Hematopoietic multipotent progenitor cell treated with erythropoietin and hydrocortisone succinate and interleukin-3 and kit ligand, for 6 days (in vitro differentiated cells): ENCODE data around the gene RTL1.

Source experiments
- DNase-seq: peaks from one replicate; pipeline ENCODE4 v3.0.0-alpha.2; 2015

RTL1 gene

GRCh38 chr14:100845341-100845740 lies 58.2 kb downstream of the RTL1 start:
- DNase-seq = no peak

- DNase-seq = no peak
Observed at GRCh38 chr14:100844846-100845245, 58.7 kb downstream of the RTL1 start.

GRCh38 chr14:100844421-100844820 lies 59.1 kb downstream of the RTL1 start:
- DNase-seq = no peak

- DNase-seq = no peak
Observed at GRCh38 chr14:100844082-100844408, 59.5 kb downstream of the RTL1 start.

- no peak for DNase-seq
Observed at GRCh38 chr14:100842799-100843198, 60.7 kb downstream of the RTL1 start.

- no peak for DNase-seq
Observed at GRCh38 chr14:100841761-100842403, 61.6 kb downstream of the RTL1 start.

GRCh38 chr14:100841066-100841760 lies 62.3 kb downstream of the RTL1 start:
- DNase-seq = no peak

- no peak for DNase-seq
Observed at GRCh38 chr14:100840286-100841065, 63.0 kb downstream of the RTL1 start.

- DNase-seq = no peak
Observed at GRCh38 chr14:100839681-100840111, 63.8 kb downstream of the RTL1 start.

GRCh38 chr14:100839315-100839585 lies 64.3 kb downstream of the RTL1 start:
- no peak for DNase-seq

- no peak for DNase-seq
Observed at GRCh38 chr14:100838493-100839314, 64.8 kb downstream of the RTL1 start.

GRCh38 chr14:100837805-100838350 lies 65.6 kb downstream of the RTL1 start:
- DNase-seq = no peak

GRCh38 chr14:100836941-100837804 lies 66.3 kb downstream of the RTL1 start:
- no peak for DNase-seq

- no peak for DNase-seq
Observed at GRCh38 chr14:100836311-100836805, 67.2 kb downstream of the RTL1 start.

GRCh38 chr14:100835548-100836310 lies 67.8 kb downstream of the RTL1 start:
- no peak for DNase-seq

- no peak for DNase-seq
Observed at GRCh38 chr14:100834794-100835547, 68.6 kb downstream of the RTL1 start.

GRCh38 chr14:100834082-100834793 lies 69.3 kb downstream of the RTL1 start:
- DNase-seq = no peak

- no peak for DNase-seq
Observed at GRCh38 chr14:100832311-100832960, 71.1 kb downstream of the RTL1 start.

GRCh38 chr14:100830681-100831080 lies 72.8 kb downstream of the RTL1 start:
- DNase-seq = no peak
